NCI-H82 treated with DMSO at 0.1 percent for 48 hours (cell line): Measurements from ENCODE around the gene EXOC3L4.
"Not testable (repeated sequence)": the region's sequence is repeated elsewhere in the genome, so short reads cannot be mapped to it uniquely, and the experiment has no call there.

ENCODE experiments used
- DNase-seq: peaks from one replicate; lab custom pipeline; 2025; ENCODE audit not compliant: unreplicated experiment; lab: John Stamatoyannopoulos, UW

Gene EXOC3L4

GRCh38 chr14:103104654-103105452, 10.3 kb downstream of the EXOC3L4 start:
- no peak for DNase-seq

- DNase-seq: no peak
These were observed 11.1 kb downstream of the EXOC3L4 start for GRCh38 chr14:103105580-103106150.

GRCh38 chr14:103107455-103107854, 12.9 kb downstream of the EXOC3L4 start:
- no peak for DNase-seq

GRCh38 chr14:103107941-103108748, 13.6 kb downstream of the EXOC3L4 start:
- DNase-seq: no peak

GRCh38 chr14:103108749-103109207, 14.3 kb downstream of the EXOC3L4 start:
- no peak for DNase-seq

- no peak for DNase-seq
These were observed 15.3 kb downstream of the EXOC3L4 start for GRCh38 chr14:103109535-103110441.

GRCh38 chr14:103110681-103111231, 16.2 kb downstream of the EXOC3L4 start:
- no peak for DNase-seq

- no peak for DNase-seq
These were observed 16.8 kb downstream of the EXOC3L4 start for GRCh38 chr14:103111232-103111868.

- no peak for DNase-seq
These were observed 18.1 kb downstream of the EXOC3L4 start for GRCh38 chr14:103112400-103113243.

GRCh38 chr14:103113303-103113702, 18.8 kb downstream of the EXOC3L4 start:
- no peak for DNase-seq

GRCh38 chr14:103113774-103114173, 19.2 kb downstream of the EXOC3L4 start:
- DNase-seq: no peak

- DNase-seq: not testable (repeated sequence)
These were observed 20.7 kb downstream of the EXOC3L4 start for GRCh38 chr14:103115086-103115679.

- no peak for DNase-seq
These were observed 21.5 kb downstream of the EXOC3L4 start for GRCh38 chr14:103115845-103116572.

- no peak for DNase-seq
These were observed 22.1 kb downstream of the EXOC3L4 start for GRCh38 chr14:103116636-103117035.

GRCh38 chr14:103117499-103117898, 23.0 kb downstream of the EXOC3L4 start:
- DNase-seq: not testable (repeated sequence)

GRCh38 chr14:103118018-103118662, 23.6 kb downstream of the EXOC3L4 start:
- no peak for DNase-seq

- no peak for DNase-seq
These were observed 24.3 kb downstream of the EXOC3L4 start for GRCh38 chr14:103118663-103119404.
